ENCODE data around the gene CTRB1. TPM values are rescaled to one million over a fixed set of nuclear protein-coding genes. Genes with fewer than 3 reads are reported as not detected.

Gene CTRB1
- total and polyA plus RNA-seq, 2 donors (not counting 3 experiments of a cell fraction or from before 2014, with no cell fraction given): not detected

- TF ChIP-seq CTCF (IDR thresholded peaks at IDR 0.05; ENCODE audit: extremely low read depth in 1 of 2, insufficient read depth in 1 of 2, low read depth in 1 of 2, low read length in 2 of 2) (no peak), POLR2AphosphoS5 (IDR thresholded peaks at IDR 0.05; ENCODE audit: insufficient read depth, low read depth, low read length) (no peak), JUN (IDR thresholded peaks at IDR 0.05; ENCODE audit: borderline replicate concordance, insufficient read depth, insufficient read length, low read depth) (no peak), EZH2 (IDR thresholded peaks at IDR 0.05; ENCODE audit: borderline replicate concordance, low read depth, low read length, severe bottlenecking) (no peak), POLR2A (IDR thresholded peaks at IDR 0.05; ENCODE audit: low read depth, low read length) (no peak), MYC (IDR thresholded peaks at IDR 0.05; ENCODE audit: low read depth, low read length) (no peak), FOS (IDR thresholded peaks at IDR 0.05; ENCODE audit: borderline replicate concordance, insufficient read depth, low read length) (no peak)
- no TSS peak for BruUV-seq (replicated peaks)
- Histone ChIP-seq H3K27ac (ENCODE audit: insufficient read depth, low read depth, low read length) (no peak overlapping the region), H3K4me3 (replicated peaks in 1 of 3; ENCODE audit: insufficient read depth in 1 of 3, low read depth in 1 of 3, low read length in 3 of 3) (no peak overlapping the region), H3K4me2 (ENCODE audit: insufficient read depth, low read length) (no peak overlapping the region), H3K9me1 (replicated peaks; ENCODE audit: control insufficient read depth, extremely low read depth, insufficient read depth, low read length) (no peaks in the 10 kb centered on the region), H3K4me1 (ENCODE audit: control insufficient read depth, extremely low read depth, insufficient read depth, low read length) (peaks cover 22% of the 10 kb centered on the region), H3K9me3 (replicated peaks; ENCODE audit: control insufficient read depth, insufficient read depth, low read length) (no peaks in the 10 kb centered on the region), H4K20me1 (replicated peaks; ENCODE audit: control insufficient read depth, extremely low read depth, insufficient read depth, low read length) (no peaks in the 10 kb centered on the region), H2AFZ (ENCODE audit: low read depth, low read length) (no peak overlapping the region), H3K79me2 (ENCODE audit: control insufficient read depth, insufficient read depth, low read length) (no peaks in the 10 kb centered on the region), H3K36me3 (ENCODE audit: control insufficient read depth in 2 of 2, extremely low read depth in 1 of 2, insufficient read depth in 2 of 2, low read length in 2 of 2) (no peaks in the 10 kb centered on the region), H3K9ac (replicated peaks; ENCODE audit: extremely low read depth, insufficient read depth, low read length) (no peak overlapping the region), H3K27me3 (ENCODE audit: control insufficient read depth in 2 of 2, insufficient read depth in 2 of 2, low read length in 2 of 2) (no peaks in the 10 kb centered on the region)
- intact Hi-C loops (cut with micrococcal nuclease) (loop anchor here (2.0 kb wide), 1 partner anchor 17 kb away; no protein-coding TSS in a partner anchor), dilution Hi-C loops (cut with MboI; ENCODE audit: extremely low pct_ligation_motif_present, low sequenced_read_pairs) (no loop called here)
- DNase-seq (ENCODE audit: low read depth, low spot score) (no peak), FAIRE-seq (no peak)
- ChIA-PET CTCF (interaction anchor here (0.6 to 1.3 kb wide), 3 partner anchors 10 to 114 kb away, joined by 3 to 6 read pairs (median 4); no protein-coding TSS in a partner anchor), POLR2A (no interaction called here)
Observed at GRCh38 chr16:75271441-75272096, 52.8 kb downstream of the CTRB1 start.

Measured in endothelial cell of umbilical vein (primary cell).